ENCODE measurements around the gene ARID5B. TPM values are rescaled to one million over a fixed set of nuclear protein-coding genes. Genes with fewer than 3 reads are reported as not detected.

The ARID5B gene
- total RNA-seq, 1 experiment from 2014 or later = 1.4 TPM

DNA sequence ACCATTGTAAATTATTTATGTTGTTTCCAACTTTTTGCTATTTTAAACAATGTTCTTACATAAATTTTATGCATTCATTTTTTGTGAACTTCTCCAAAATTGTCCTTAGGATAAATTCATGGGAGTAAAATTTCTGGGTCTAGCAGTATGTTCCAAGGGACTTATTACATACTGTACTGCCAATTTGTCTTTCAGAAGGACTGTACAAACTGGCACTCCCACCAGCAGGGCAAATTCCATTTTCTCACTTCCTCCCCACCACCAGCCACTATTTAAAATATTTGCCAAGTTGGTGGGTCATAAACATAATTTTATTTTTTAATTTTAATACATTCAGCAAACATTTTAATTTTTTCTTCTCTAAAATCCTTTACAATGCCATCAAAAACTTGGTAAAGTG, 13.7 kb upstream of the ARID5B start:
- no peak for DNase-seq (ENCODE audit: extremely low read depth, low read depth)

DNA sequence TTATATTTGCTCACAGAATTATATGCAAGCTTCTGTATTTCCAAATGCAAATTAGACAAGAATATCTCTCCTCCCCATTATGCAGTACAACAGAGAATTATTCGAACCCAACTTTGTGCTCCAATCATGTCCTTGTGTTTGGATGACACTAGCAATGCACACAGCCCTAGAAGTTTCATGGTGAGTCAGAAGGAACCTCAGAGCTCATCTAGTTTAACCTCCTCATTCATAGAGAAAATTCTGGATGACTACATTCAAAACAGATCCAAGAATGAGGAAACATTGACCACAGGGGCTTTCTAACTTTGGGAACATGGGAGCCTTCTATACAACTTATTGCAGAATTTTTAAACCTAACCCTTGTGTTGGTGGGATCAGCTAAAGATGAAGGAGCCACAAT, 12.8 kb upstream of the ARID5B start:
- DNase-seq (ENCODE audit: extremely low read depth, low read depth) = no peak

DNA sequence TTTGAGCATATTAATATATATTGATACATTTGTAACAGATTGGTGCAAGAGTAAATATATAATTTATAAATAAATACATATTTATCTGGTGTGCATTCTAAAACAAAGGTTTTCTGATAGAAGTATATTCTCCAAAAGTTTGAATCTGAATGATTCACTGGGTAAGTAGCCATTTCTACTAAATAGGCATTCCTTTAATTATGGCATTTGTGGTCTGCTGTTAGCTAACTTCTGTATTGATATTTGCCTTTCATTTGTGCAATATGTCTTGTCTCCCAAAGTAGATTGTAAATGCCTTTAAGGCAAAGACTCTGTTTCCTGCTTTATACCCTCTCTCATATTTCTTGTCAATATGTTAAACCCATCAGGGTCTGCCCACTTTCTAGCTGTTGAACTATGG, 11.1 kb upstream of the ARID5B start:
- DNase-seq (ENCODE audit: extremely low read depth, low read depth) = no peak

DNA sequence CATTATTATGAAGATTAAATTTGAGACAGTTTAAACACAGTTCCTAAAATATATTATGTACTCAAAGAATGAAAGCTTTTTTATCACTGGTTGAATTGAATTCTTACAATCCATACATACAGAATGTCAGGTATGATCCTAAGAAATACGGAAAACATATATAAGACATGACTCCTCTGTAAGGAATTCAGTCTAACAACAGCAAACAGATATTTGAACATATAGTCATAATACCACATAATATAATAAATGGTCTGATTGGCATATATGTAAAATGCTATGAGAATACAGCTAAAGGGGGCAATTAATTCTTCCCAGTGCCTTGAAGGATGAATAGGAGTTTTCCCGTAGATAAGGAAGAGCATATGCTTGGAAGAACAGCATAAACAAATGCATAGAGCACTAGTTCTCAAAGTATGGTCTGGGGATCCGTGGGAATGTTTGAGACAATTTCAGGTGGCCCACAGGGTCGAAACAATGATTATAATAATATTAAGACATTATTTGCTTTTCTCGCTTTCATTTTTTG, 10.6 kb upstream of the ARID5B start:
- DNase-seq (ENCODE audit: extremely low read depth, low read depth) = no peak

DNA sequence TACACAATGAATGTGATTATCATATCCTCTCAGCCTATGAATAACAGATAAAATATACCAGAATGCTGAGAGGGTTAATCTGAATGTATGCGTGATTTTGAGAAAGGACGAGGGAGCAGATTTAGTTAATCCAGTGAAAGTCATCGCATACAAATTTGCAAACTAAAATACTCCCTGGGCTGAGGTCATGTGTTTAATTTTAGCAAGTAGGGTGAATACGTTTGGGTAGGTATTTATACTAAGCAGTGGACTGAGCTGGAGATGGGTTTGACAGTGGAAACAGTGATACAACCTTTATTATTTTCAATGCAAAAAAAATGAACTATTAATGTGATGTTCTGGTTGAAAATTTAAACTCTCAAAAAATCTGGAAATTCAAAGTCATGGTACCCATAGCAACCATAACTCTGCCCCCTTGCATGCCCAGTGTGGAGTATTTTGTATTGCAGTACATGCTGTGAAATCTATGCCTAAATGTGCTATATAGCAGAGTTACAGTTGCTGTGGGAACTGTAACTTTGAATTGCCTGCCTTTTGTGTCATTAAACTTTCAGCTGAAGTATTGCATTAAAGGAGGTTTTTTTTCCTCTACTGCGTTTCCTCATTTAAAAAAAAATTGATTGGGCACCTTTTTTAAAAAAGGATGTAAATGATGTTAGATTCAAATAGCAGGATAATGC, 9.5 kb upstream of the ARID5B start:
- DNase-seq (ENCODE audit: extremely low read depth, low read depth) = no peak

DNA sequence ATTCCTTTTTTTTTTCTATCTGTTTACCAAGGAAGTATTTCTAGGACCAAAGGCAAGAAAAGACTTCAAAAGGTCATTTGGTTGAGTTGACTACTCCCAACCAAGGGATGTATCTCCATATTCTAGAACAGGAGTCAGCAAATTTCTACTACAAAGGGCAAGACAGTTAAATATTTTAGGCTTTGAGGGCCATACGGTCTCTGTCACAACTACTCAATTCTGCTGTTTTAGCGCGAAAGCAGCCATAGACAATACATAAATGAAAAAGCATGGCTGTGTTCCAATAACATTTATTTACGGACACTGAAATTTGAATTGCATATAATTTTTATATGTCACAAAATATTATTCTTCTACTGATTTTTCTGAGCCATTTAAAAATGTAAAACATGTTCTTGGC, 8.5 kb upstream of the ARID5B start:
- DNase-seq (ENCODE audit: extremely low read depth, low read depth) = no peak

DNA sequence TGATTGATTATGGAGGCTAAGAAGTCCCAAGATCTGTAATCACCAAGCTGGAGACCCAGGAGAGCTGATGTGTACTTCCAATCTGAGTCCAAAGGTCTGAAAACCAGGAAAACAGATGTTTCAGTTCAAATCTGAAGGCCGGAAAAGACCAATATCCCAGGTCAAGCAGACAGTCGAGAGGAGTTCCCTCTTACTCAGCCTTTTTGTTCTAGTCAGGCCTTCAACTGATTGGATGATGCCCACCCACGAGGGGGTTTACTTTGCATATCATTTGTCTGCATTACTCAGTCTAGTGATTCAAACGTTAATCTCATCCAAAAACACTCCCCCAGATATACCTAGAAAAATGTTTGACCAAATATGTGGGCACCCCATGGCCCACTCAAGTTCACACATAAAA, 7.4 kb upstream of the ARID5B start:
- no peak for DNase-seq (ENCODE audit: extremely low read depth, low read depth)

DNA sequence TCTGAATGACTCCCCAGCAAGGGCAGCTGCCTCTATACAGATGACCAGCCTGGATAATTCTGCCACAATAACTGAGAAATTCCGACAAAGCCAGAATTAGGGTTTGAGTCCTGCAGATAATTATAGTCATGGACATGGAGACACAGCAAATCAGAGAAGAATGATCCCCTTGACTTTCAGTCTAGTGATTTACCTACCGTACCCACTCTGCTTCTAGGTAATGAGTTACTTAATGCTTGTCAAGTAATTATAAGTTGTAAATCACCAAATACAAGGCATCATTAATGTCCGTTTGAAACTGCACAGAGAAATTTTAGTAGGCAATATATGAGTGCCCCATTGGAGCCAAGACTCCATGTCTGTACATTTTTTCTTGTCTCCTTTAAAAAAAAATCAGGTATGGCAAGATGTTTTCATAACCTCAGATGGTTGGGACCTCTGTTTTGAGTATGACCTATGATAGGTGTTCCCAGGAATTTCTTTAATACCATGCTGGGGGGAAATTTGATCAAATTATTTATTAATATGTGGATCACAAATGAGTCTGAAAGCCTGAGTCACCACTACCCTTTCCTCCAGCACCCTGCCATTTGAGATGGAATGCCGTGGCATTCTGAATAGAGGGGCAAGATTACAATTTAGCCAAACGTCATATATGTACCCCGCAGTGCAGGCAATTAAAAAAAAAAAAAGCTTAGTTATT, 5.5 kb upstream of the ARID5B start:
- no peak for DNase-seq (ENCODE audit: extremely low read depth, low read depth)

DNA sequence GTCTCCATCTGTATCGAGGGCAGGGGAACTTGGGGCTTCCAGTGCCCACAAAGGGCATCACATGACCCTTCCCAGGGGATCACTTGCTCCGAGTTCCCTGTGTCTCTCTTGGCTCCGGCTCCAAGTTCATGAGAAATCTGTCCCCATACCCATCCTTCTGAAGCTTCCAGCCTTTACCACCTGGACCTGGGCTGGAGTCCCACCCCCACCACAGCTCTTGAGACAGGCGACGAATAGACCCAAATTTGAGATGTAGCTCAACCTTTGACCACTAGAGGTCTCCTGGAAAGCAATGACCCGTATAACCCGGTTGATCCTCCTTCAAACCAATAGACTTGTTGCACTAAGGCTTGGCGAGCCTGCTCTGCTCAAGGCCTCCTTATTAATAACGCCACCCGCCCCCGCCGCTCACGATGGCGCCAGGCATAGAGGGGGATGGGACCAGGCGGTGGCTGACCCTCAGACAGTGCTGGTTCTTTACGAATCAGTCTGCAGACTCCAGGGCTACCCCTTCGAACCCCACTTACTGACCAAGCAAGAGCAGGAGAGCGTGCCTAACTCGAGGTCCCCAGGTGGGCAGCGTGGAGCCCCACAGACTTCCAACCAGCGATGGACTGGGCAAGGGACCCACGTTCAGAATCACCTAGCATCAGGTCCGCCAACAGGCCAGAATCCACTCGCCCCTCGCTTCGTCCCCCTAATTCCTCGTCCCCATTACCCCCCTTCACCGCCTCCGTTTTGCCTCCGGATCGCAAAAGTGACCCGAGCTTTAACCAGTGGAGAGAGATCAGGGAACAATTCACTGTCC, 4.4 kb upstream of the ARID5B start:
- DNase-seq (ENCODE audit: extremely low read depth, low read depth) = peak; percentile 74

DNA sequence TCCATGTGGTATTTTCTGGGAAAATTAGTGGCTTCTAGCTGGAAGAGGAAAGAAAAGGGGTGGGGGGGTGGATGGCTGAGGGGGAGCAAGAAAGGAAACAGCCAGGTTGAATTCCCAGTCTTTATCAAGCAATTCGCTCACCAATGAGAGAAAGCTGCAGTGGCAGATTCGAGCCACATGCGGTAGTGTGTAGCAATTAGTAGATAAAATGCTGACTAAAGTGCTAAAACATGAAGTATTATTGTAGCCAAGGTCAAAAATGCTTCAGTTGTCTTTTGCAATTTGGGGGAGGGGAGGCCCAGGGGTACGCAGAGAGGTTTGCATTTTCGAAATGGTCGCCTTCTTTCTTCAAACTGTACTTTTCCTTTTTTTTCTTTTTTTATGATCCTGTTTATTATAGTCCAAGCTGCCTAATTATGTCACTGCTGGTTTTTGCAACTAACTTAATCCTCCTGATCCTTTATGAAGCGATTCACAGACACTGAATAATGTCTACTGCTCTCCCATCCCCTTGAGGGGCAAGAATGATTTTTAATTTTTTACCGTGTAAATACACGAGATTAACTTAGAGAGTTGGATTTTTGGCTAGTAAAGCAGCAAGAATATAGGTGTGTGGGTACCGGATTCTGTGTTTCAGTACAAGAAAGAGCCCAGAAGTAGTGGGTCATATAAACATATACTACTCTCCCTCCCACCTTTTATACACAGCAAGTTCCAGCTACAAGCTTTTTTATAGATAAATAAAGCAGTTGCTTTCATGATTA, 3.6 kb upstream of the ARID5B start:
- peak; percentile 50 for DNase-seq (ENCODE audit: extremely low read depth, low read depth)

DNA sequence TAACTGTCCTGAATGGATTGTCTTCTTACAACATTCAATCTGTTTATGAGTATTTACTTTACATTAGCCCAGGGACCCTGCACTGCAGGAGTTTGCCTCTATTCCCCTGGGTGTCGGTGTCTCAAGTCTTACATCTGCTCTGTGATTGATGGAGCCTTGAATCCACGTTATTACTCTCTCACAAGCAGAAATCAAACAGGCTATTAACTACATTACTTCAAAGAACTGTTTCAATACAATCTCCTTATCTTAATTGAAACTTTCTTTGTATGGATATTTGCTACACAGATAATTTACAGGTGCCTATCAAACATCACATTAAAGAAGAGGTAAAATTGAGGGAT, 3.1 kb upstream of the ARID5B start:
- DNase-seq (ENCODE audit: extremely low read depth, low read depth) = no peak

DNA sequence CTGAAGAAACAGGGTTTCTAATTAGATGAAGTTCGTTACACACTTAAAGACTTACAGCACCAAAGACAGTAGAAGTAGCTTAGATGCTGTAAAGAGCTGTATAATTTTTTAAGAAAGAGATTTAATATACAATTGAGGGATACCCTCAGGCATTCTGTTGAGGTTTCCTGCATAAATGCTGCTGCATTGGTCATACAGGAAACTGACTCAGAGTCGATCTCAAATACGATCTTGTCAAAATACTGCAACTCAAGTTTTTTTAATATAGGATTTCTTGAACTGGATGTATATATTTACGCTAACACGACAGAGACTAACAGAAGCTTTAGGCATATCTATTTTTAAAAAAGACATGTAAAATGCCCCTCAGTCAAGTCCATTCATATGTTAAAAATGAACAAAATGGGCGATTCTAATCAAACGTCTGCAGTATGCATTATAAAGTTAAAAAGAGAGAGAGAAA, 2.4 kb upstream of the ARID5B start:
- no peak for DNase-seq (ENCODE audit: extremely low read depth, low read depth)

DNA sequence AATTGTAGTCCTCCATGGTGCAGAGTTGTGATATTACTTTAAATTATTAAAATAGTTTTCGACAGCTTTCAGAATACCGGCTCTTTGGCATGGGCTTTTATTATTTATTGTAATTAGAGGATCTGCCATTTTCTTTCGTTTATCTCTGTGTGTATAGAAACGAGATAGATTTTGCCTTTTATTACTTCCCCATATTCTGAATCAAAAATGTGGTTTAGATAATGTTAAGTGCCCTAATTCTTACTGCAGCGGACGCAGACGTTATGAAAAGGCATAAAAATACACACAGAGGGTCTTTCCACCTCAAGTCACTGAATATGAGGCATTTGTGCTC, 1.9 kb upstream of the ARID5B start:
- DNase-seq (ENCODE audit: extremely low read depth, low read depth) = no peak

DNA sequence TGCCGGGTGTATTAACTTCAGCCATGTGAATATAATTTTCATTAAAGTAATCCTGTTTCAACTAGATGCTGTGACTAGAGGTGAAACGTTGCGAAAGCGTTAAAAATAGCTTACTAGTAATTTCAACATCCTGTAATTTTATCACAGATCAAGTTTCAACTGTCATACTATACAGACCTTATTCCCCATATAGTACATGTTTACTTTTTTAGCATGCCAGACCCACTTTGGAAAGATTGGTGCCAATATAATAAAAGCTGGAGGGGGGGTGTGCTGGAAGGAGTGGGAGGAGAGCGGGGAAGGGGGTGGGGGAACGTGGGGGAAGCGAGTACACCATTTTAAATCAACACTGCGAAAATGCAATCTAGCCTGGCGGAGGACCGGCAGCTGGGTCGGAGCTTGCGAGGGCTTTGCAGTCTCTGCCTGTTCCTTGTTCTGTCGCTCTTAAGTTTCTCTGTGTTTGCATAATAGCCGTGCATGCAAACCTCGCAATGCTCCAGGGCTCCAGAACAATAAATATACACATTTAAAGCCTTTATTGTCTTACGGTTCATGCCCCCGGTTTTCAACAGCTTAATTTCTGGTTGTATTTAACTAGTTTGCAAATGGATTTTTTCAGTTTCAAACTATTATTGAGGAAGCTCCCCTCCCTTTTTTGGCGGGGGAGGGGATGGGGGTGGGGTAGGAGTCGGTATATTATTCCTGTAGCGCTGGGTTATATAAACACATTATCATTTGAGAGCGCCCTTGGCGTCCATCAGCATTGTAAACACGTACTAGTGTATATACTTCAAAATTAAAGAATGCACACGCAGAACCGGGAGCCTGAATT, 1.3 kb upstream of the ARID5B start:
- DNase-seq (ENCODE audit: extremely low read depth, low read depth) = peak; percentile 47

DNA sequence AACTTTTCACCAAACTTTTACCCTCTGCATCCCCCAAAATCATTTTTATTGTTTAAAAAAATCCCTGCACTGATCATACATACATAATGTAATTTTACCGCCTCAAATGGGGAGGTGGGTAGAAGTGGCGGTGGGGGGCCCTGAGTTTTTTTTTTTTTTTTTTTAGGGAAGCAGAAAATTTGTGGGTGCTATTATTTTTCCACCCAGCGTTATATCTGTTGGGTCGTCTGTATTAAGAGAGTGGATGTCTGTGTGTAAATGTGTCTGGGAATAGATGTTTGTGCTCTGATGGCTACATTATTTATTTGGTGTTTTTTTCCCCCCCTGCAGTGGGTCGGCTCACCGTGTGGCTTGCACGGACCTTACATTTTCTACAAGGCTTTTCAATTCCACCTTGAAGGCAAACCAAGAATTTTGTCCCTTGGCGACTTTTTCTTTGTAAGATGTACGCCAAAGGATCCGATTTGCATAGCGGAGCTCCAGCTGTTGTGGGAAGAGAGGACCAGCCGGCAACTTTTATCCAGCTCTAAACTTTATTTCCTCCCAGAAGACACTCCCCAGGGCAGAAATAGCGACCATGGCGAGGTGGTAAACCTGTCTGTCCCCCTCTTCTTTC, 438 bp downstream of the ARID5B start:
- no peak for DNase-seq (ENCODE audit: extremely low read depth, low read depth)

DNA sequence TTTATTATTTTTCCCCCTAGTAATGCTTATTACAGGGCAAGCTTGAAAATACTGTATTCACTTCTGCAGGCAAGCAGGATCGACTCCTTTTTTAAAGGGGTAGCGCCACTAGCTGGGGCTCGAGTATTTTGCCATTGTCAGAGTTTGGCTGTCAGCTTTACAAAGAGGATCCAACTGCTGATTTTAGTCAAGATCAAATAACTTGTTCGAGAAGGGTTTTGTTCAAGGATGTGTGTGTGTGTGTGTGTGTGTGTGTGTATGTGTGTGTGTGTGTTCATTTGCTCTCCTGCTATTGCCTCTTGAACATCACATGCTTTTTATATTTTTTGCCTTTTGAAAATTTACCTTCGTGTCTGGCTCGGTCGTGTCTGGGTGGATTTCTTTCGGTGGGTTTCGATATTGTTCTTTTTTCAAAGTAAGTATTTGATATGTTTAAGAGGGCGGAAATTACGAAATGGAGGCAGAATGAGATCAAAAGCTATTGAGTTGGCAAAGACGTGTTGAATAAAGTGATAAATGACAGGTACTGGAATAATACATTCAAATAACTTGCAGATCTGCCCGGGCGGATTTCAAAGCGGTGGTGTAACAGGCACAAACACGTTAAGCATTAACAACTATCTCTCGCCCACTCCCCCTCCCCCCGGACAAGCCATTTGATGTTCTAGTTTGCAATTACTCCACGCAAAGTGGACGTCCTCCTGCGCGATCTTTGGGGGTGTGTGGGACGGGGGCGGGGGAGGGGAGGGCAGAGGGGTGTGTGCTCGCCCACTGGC, 1.1 kb downstream of the ARID5B start:
- DNase-seq (ENCODE audit: extremely low read depth, low read depth) = no peak

DNA sequence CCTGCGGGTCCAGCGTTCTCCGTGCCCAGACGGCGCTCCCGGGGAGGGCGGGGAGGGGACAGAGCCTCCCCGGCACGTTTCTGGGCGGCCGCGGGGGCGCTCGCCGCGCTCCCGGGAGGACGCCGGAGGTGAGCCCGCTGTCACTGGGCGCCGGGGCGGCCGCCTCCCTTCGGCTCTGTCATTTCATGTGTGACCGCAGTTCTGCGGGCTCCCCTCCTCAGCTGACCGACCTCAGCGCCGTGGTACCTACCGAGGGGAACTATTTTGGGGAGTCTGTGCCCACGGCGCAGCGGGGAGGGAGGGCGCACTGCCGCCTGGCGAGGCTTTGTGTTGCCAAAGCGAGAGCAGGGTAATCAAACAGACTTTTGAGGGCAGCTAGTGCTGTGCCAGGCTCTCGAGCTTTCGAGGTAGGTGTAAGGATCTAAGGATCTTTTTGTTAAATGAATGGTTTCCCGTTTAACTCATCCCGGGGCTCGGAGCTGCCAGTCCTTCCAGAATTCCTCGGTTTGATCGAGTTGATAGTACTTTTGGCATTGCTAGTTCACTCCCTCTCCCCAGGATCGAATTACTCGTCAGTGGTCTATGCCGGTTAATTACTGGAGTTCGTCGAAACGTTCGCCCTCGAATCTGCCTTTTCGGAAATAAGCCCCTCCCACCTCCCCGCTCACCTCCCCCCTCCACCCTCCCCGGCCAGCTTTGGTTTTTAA, 1.9 kb downstream of the ARID5B start:
- DNase-seq (ENCODE audit: extremely low read depth, low read depth) = no peak

DNA sequence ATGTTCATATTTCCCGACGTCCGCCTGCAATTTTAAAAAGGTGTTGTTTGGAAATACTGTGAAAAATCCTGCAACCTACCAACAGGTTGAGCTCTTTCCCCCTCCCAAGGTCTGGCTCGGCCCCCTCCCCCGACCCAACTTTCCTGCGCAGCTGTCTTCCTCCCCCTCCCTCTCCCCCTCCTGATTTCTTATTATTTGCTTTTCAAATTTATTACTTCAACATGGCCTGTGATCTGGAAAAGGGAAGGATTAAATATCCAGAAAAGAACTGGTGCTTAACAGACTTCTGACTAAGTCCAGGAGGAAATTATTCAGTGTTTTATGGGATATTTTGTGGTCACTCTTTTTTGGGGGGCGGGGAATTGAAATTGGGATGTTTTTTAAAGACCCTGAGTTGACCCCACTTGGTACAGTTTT, 2.4 kb downstream of the ARID5B start:
- DNase-seq (ENCODE audit: extremely low read depth, low read depth) = no peak

Measured in NCI-H460 (cell line).